ES-I3 (cell line): ENCODE results near the gene CCDC71.

Source experiments
- H3K36me3 ChIP-seq: 2 replicates; pipeline ENCODE4 v1.6.1; 2013; ENCODE audit warnings: mild to moderate bottlenecking, low read length, control low read depth, moderate library complexity; ENCODE audit not compliant: insufficient read depth
- H3K4me1 ChIP-seq: 2 replicates; pipeline ENCODE4 v1.6.1; 2013; ENCODE audit warnings: mild to moderate bottlenecking, control low read depth, low read length; ENCODE audit not compliant: insufficient read depth
- H3K9ac ChIP-seq: 2 replicates; pipeline ENCODE4 v1.6.1; 2013; ENCODE audit warnings: low read depth, mild to moderate bottlenecking, low read length, moderate library complexity
- H3K9me3 ChIP-seq: 2 replicates; pipeline ENCODE4 v1.6.1; 2013; ENCODE audit warnings: mild to moderate bottlenecking, low read length, moderate library complexity; ENCODE audit not compliant: control insufficient read depth, insufficient read depth

The CCDC71 gene

GRCh38 chr3:49131040-49131439 lies 35.1 kb downstream of the CCDC71 start:
- Histone ChIP-seq H3K9me3 (no peaks in the 10 kb centered on the region), H3K36me3 (no peaks in the 10 kb centered on the region), H3K4me1 (peaks cover 4% of the 10 kb centered on the region), H3K9ac (no peak overlapping the region)

GRCh38 chr3:49124991-49125670 lies 41.0 kb downstream of the CCDC71 start:
- Histone ChIP-seq H3K9ac (no peak overlapping the region), H3K36me3 (no peaks in the 10 kb centered on the region), H3K9me3 (no peaks in the 10 kb centered on the region)

GRCh38 chr3:49124203-49124602 lies 41.9 kb downstream of the CCDC71 start:
- Histone ChIP-seq H3K4me1 (no peaks in the 10 kb centered on the region), H3K9me3 (no peaks in the 10 kb centered on the region), H3K9ac (no peak overlapping the region), H3K36me3 (0 out of 2 replicates have a peak, but pooled peaks cover under 1% of the 10 kb centered on the region)

More at GRCh38 chr3:49124991-49125670, 41.0 kb downstream of the CCDC71 start:
- no peaks in the 10 kb centered on the region for H3K4me1 ChIP-seq

GRCh38 chr3:49123687-49124086 lies 42.4 kb downstream of the CCDC71 start:
- H3K9ac ChIP-seq = no peak overlapping the region
- H3K36me3 ChIP-seq = peaks cover 6% of the 10 kb centered on the region
- H3K4me1 ChIP-seq = no peaks in the 10 kb centered on the region
- no peaks in the 10 kb centered on the region for H3K9me3 ChIP-seq

GRCh38 chr3:49122886-49123545 lies 43.1 kb downstream of the CCDC71 start:
- H3K36me3 ChIP-seq = peaks cover 7% of the 10 kb centered on the region
- no peak overlapping the region for H3K9ac ChIP-seq
- H3K9me3 ChIP-seq = no peaks in the 10 kb centered on the region
- no peaks in the 10 kb centered on the region for H3K4me1 ChIP-seq

- Histone ChIP-seq H3K4me1 (no peaks in the 10 kb centered on the region), H3K9me3 (no peaks in the 10 kb centered on the region), H3K9ac (no peak overlapping the region), H3K36me3 (peaks cover 13% of the 10 kb centered on the region)
Measured at GRCh38 chr3:49122451-49122850, 43.7 kb downstream of the CCDC71 start.

- Histone ChIP-seq H3K4me1 (no peaks in the 10 kb centered on the region), H3K36me3 (peaks cover 16% of the 10 kb centered on the region), H3K9ac (no peak overlapping the region), H3K9me3 (no peaks in the 10 kb centered on the region)
Measured at GRCh38 chr3:49122022-49122421, 44.1 kb downstream of the CCDC71 start.

DNA sequence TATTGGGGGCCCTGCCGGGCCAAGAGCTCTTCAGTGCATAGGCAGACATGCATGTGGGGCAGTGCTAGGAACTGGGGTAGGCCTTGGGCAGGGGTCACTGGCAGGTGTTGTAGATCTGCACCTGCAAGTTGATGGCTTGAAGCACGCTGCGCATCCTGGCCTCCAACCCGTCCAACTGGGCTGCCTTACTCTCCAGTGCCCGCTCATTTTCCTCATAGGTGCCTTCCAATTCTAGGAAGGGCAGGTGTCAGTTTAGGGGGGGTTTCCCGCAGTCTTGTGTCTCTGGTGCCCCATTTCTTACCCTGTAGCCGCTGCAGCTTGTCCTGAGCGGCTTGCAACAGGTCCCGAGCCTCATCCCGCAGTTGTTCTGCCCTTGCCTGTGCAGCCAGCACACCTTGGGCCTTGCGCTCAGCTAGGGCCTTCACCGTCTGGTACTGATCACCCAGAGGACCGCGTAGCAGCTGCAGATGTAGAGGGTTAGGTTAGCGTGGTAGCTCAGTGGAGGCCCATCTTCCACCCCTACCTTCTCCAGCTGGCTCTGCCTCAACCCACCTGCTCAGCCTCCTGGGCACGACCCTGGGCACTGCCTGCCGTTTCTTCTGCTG lies 44.9 kb downstream of the CCDC71 start:
- Histone ChIP-seq H3K36me3 (peaks cover 21% of the 10 kb centered on the region), H3K4me1 (no peaks in the 10 kb centered on the region), H3K9ac (peak overlapping the region; percentile 80), H3K9me3 (no peaks in the 10 kb centered on the region)

- Histone ChIP-seq H3K36me3 (peaks cover 21% of the 10 kb centered on the region), H3K4me1 (no peaks in the 10 kb centered on the region), H3K9ac (peak within 1 kb of the TSS; percentile 80), H3K9me3 (no peaks in the 10 kb centered on the region)
Measured at GRCh38 chr3:49120438-49121131, 45.5 kb downstream of the CCDC71 start, which contains the start of gene USP19. Gene USP19 (minus strand): TSS chr3:49120823. CDS start chr3:49119145, 1,678 bp downstream.

DNA sequence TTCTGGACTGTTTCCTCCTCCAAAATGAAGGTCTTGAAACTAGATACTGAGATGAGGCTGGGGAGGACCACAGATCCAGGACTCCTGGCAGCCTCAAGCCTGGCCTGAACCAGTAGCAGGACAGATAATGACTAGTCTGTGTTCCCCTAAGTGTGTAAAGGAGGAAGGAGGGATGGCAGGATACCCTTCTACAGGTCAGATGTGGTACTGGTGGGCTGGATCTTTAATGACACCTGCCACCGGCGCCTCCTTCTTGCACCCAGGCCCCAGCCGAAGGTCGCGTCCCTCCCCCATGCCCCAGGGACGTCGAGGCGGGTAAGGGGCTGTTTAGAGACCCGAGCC lies 46.1 kb downstream of the CCDC71 start:
- Histone ChIP-seq H3K4me1 (no peaks in the 10 kb centered on the region), H3K9ac (peak overlapping the region; percentile 80), H3K36me3 (peaks cover 25% of the 10 kb centered on the region), H3K9me3 (no peaks in the 10 kb centered on the region)

DNA sequence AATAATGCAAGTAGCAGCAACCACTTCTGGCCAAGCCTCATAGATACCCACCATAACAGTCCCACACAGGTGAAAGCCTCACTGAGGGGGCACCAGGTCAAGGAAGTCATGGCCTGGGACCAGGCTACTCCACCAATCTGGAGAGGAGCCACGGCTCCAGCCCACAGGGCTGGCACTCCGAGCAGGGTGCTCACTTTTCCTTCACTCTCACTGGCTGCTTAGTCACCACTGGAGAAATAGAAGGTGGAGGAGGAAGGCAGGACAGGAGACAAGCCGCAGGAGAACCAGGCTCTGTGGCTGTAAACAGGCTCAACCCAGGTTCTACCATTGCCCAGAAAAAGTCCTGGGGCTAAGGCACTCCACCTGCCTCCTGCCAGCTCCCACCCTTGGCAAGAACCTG lies 46.7 kb downstream of the CCDC71 start:
- H3K9ac ChIP-seq = peak overlapping the region; percentile 80; the same call in 1 of the 2 replicates
- peaks cover 25% of the 10 kb centered on the region for H3K36me3 ChIP-seq
- H3K4me1 ChIP-seq = no peaks in the 10 kb centered on the region
- H3K9me3 ChIP-seq = no peaks in the 10 kb centered on the region

DNA sequence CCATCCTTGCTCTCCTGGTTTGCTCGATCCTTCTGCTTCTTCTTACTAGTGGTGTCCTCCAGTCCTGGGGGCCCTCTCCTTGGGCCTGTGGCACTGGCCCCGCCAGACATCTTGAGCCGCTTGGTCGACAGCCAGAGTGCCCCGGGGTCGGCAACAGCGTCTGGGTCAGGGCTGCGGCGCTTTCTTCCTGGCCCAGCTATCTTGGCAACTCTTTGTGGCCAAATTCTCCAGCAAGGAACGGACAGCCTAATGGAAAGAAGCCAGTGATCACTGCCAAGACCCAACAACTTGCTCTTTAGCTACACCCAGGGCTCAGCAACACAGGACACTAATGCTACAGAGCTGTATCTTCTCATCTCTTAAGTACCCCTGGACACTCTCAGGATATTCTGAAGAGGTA lies 47.1 kb downstream of the CCDC71 start:
- peaks cover 29% of the 10 kb centered on the region for H3K36me3 ChIP-seq
- H3K9ac ChIP-seq = no peak overlapping the region

More for the DNA sequence above, 47.1 kb downstream of the CCDC71 start:
- Histone ChIP-seq H3K4me1 (no peaks in the 10 kb centered on the region), H3K9me3 (no peaks in the 10 kb centered on the region)
